ENCODE results near the gene CRYZ. TPM values are rescaled to one million over a fixed set of nuclear protein-coding genes. Genes with fewer than 3 reads are reported as not detected.
"Not testable (repeated sequence)": the region's sequence is repeated elsewhere in the genome, so short reads cannot be mapped to it uniquely, and the experiment has no call there.

The CRYZ gene
- total and polyA plus RNA-seq, 4 donors: 21.7 to 29.8 (median 27.1) TPM

GRCh38 chr1:74732071-74732946, 541 bp downstream of the CRYZ start:
- Histone ChIP-seq H3K27ac (ENCODE audit: low read depth, low read length) (peak overlapping the region; percentile 98), H3K4me3 (ENCODE audit: low read depth, low read length) (peak overlapping the region; percentile 94)
- DNase-seq (ENCODE audit: low read depth in 4 of 6, low spot score in 6 of 6): peak in 1 of 6 donors; percentile 9
- H3K27me3 ChIP-seq (ENCODE audit: control insufficient read depth, insufficient read depth, low read length); H3K36me3 ChIP-seq (ENCODE audit: control insufficient read depth, insufficient read depth, low read length); H3K4me1 ChIP-seq (ENCODE audit: control insufficient read depth, insufficient read depth, low read length); H3K9me3 ChIP-seq (ENCODE audit: control insufficient read depth, insufficient read depth, low read length): not testable (repeated sequence)
- 4% methylated on average over 10 of the region's 17 CpGs for WGBS (ENCODE audit: insufficient coverage)

DNA sequence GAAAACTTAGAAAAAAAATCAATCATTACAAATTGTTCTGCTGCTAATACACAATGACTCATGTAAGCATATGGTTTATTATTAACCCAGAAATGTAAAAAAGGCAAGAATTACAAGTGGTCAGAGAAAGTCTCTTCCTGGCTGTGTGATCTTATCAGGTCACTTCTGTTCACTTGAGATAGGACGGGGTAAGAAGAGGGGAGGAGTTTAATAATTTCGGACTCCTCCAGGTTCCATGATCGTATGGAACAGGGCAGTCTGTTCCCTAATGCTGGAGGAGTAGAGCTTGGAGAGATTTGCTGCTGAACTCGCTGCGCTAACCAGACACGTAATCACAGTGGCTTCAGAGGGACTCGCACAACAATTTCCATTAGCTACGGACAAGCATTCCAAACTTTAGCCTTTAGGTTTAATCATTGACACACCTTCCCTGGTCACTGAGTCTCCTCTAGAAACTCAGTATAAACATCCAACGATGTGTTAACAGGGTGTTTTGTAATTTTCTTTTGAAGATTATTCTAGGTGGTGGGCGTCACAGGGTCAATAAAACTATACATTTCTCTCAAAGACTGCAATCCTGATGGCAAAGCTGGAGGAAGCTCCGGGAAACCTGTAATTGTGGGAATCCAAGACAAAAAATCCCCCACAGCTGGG, 1.3 kb downstream of the CRYZ start:
- DNase-seq (ENCODE audit: low read depth in 4 of 6, low spot score in 6 of 6): no peak
- no peak overlapping the region for H3K27ac ChIP-seq (ENCODE audit: low read depth, low read length)
- no peaks in the 10 kb centered on the region for H3K9me3 ChIP-seq (ENCODE audit: control insufficient read depth, insufficient read depth, low read length)
- no peaks in the 10 kb centered on the region for H3K36me3 ChIP-seq (ENCODE audit: control insufficient read depth, insufficient read depth, low read length)
- 80% methylated on average over 6 of the region's 11 CpGs for WGBS (ENCODE audit: insufficient coverage)
- H3K4me3 ChIP-seq (ENCODE audit: low read depth, low read length): no peak overlapping the region
- no peaks in the 10 kb centered on the region for H3K27me3 ChIP-seq (ENCODE audit: control insufficient read depth, insufficient read depth, low read length)
- no peaks in the 10 kb centered on the region for H3K4me1 ChIP-seq (ENCODE audit: control insufficient read depth, insufficient read depth, low read length)

DNA sequence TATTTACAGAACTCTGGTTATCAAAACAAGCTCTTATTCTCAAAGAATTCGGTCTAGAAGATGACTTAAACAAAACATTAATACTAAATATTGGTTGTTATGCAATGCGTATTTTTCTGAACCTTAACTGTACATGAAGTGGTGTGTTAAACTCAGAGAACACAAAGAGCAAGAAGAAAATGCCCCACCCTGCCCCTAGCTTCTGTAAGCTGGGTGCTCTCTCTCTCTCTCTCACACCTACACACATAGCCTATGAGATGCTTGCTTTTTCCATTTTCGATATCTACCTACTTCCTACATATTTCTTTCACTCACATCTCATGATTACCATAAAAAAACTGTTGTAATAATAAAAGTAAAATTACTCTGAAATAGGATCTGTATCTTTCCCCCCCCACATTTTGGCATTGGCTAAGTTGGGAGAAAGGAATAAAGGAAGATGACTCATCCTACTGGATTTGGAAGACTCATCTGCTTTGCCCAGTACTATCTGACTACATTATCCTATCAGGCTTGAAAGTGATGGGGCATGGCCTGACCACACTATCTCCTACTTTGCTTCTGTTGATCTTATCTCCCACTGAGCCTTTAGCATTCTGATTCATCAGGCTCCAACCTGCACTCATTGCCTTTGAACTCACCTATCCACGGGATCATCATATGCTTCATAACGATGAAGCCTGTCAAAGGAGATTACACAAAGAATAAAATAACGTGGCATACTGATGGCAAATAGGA, 2.9 kb downstream of the CRYZ start:
- H3K27me3 ChIP-seq (ENCODE audit: control insufficient read depth, insufficient read depth, low read length): no peaks in the 10 kb centered on the region
- no peak for DNase-seq (ENCODE audit: low read depth in 4 of 6, low spot score in 6 of 6)
- H3K4me3 ChIP-seq (ENCODE audit: low read depth, low read length): no peak overlapping the region
- H3K4me1 ChIP-seq (ENCODE audit: control insufficient read depth, insufficient read depth, low read length): no peaks in the 10 kb centered on the region
- H3K36me3 ChIP-seq (ENCODE audit: control insufficient read depth, insufficient read depth, low read length): no peaks in the 10 kb centered on the region
- H3K9me3 ChIP-seq (ENCODE audit: control insufficient read depth, insufficient read depth, low read length): peaks cover 10% of the 10 kb centered on the region
- WGBS (ENCODE audit: insufficient coverage): no CpG with 5 or more reads among the region's 6 CpGs
- H3K27ac ChIP-seq (ENCODE audit: low read depth, low read length): no peak overlapping the region

GRCh38 chr1:74728736-74729135, 4.1 kb downstream of the CRYZ start:
- Histone ChIP-seq H3K4me1 (ENCODE audit: control insufficient read depth, insufficient read depth, low read length) (no peaks in the 10 kb centered on the region), H3K4me3 (ENCODE audit: low read depth, low read length) (no peak overlapping the region), H3K36me3 (ENCODE audit: control insufficient read depth, insufficient read depth, low read length) (no peaks in the 10 kb centered on the region), H3K27ac (ENCODE audit: low read depth, low read length) (no peak overlapping the region), H3K9me3 (ENCODE audit: control insufficient read depth, insufficient read depth, low read length) (peaks cover 10% of the 10 kb centered on the region), H3K27me3 (ENCODE audit: control insufficient read depth, insufficient read depth, low read length) (no peaks in the 10 kb centered on the region)
- no peak for DNase-seq (ENCODE audit: low read depth in 4 of 6, low spot score in 6 of 6)
- WGBS (ENCODE audit: insufficient coverage): 72% methylated on average over 3 of the region's 3 CpGs

- H3K36me3 ChIP-seq (ENCODE audit: control insufficient read depth, insufficient read depth, low read length): no peaks in the 10 kb centered on the region
- H3K4me1 ChIP-seq (ENCODE audit: control insufficient read depth, insufficient read depth, low read length): no peaks in the 10 kb centered on the region
- 91% methylated on average over 1 of the region's 1 CpG for WGBS (ENCODE audit: insufficient coverage)
- H3K4me3 ChIP-seq (ENCODE audit: low read depth, low read length): no peak overlapping the region
- H3K27ac ChIP-seq (ENCODE audit: low read depth, low read length): no peak overlapping the region
- no peak for DNase-seq (ENCODE audit: low read depth in 4 of 6, low spot score in 6 of 6)
- H3K27me3 ChIP-seq (ENCODE audit: control insufficient read depth, insufficient read depth, low read length): no peaks in the 10 kb centered on the region
- H3K9me3 ChIP-seq (ENCODE audit: control insufficient read depth, insufficient read depth, low read length): peaks cover 10% of the 10 kb centered on the region
Observed at GRCh38 chr1:74726063-74726462, 6.8 kb downstream of the CRYZ start.

- 90% methylated on average over 2 of the region's 2 CpGs for WGBS (ENCODE audit: insufficient coverage)
- H3K36me3 ChIP-seq (ENCODE audit: control insufficient read depth, insufficient read depth, low read length): no peaks in the 10 kb centered on the region
- H3K27me3 ChIP-seq (ENCODE audit: control insufficient read depth, insufficient read depth, low read length): no peaks in the 10 kb centered on the region
- no peak overlapping the region for H3K27ac ChIP-seq (ENCODE audit: low read depth, low read length)
- H3K9me3 ChIP-seq (ENCODE audit: control insufficient read depth, insufficient read depth, low read length): no peaks in the 10 kb centered on the region
- no peak for DNase-seq (ENCODE audit: low read depth in 4 of 6, low spot score in 6 of 6)
- no peaks in the 10 kb centered on the region for H3K4me1 ChIP-seq (ENCODE audit: control insufficient read depth, insufficient read depth, low read length)
- no peak overlapping the region for H3K4me3 ChIP-seq (ENCODE audit: low read depth, low read length)
Observed at GRCh38 chr1:74717626-74718025, 15.2 kb downstream of the CRYZ start.

- H3K27me3 ChIP-seq (ENCODE audit: control insufficient read depth, insufficient read depth, low read length): no peaks in the 10 kb centered on the region
- 100% methylated on average over 1 of the region's 1 CpG for WGBS (ENCODE audit: insufficient coverage)
- no peaks in the 10 kb centered on the region for H3K4me1 ChIP-seq (ENCODE audit: control insufficient read depth, insufficient read depth, low read length)
Observed at GRCh38 chr1:74716822-74717221, 16.0 kb downstream of the CRYZ start.

GRCh38 chr1:74715806-74716205, 17.0 kb downstream of the CRYZ start:
- H3K27ac ChIP-seq (ENCODE audit: low read depth, low read length): no peak overlapping the region
- H3K4me1 ChIP-seq (ENCODE audit: control insufficient read depth, insufficient read depth, low read length): no peaks in the 10 kb centered on the region
- H3K27me3 ChIP-seq (ENCODE audit: control insufficient read depth, insufficient read depth, low read length): no peaks in the 10 kb centered on the region
- no peaks in the 10 kb centered on the region for H3K36me3 ChIP-seq (ENCODE audit: control insufficient read depth, insufficient read depth, low read length)
- H3K9me3 ChIP-seq (ENCODE audit: control insufficient read depth, insufficient read depth, low read length): no peaks in the 10 kb centered on the region
- DNase-seq (ENCODE audit: low read depth in 4 of 6, low spot score in 6 of 6): no peak
- no peak overlapping the region for H3K4me3 ChIP-seq (ENCODE audit: low read depth, low read length)
- 86% methylated on average over 1 of the region's 6 CpGs for WGBS (ENCODE audit: insufficient coverage)

More at GRCh38 chr1:74716822-74717221, 16.0 kb downstream of the CRYZ start:
- H3K36me3 ChIP-seq (ENCODE audit: control insufficient read depth, insufficient read depth, low read length): no peaks in the 10 kb centered on the region
- no peak overlapping the region for H3K4me3 ChIP-seq (ENCODE audit: low read depth, low read length)
- H3K9me3 ChIP-seq (ENCODE audit: control insufficient read depth, insufficient read depth, low read length): no peaks in the 10 kb centered on the region
- no peak for DNase-seq (ENCODE audit: low read depth in 4 of 6, low spot score in 6 of 6)
- H3K27ac ChIP-seq (ENCODE audit: low read depth, low read length): no peak overlapping the region

GRCh38 chr1:74715236-74715502, 17.7 kb downstream of the CRYZ start:
- WGBS (ENCODE audit: insufficient coverage): 86% methylated on average over 1 of the region's 1 CpG
- Histone ChIP-seq H3K4me3 (ENCODE audit: low read depth, low read length) (no peak overlapping the region), H3K36me3 (ENCODE audit: control insufficient read depth, insufficient read depth, low read length) (no peaks in the 10 kb centered on the region), H3K27me3 (ENCODE audit: control insufficient read depth, insufficient read depth, low read length) (no peaks in the 10 kb centered on the region), H3K9me3 (ENCODE audit: control insufficient read depth, insufficient read depth, low read length) (no peaks in the 10 kb centered on the region), H3K4me1 (ENCODE audit: control insufficient read depth, insufficient read depth, low read length) (no peaks in the 10 kb centered on the region), H3K27ac (ENCODE audit: low read depth, low read length) (no peak overlapping the region)
- DNase-seq (ENCODE audit: low read depth in 4 of 6, low spot score in 6 of 6): no peak

All from spinal cord (tissue), 10 donors.